Neural progenitor cell (in vitro differentiated cells): ENCODE data around the gene NUDT1. TPM values are rescaled to one million over a fixed set of nuclear protein-coding genes. Genes with fewer than 3 reads are reported as not detected.
A peak's percentile ranks its signal among the peaks of the same experiment; 100 is the strongest.

Experiments
- DNase-seq: peaks from one replicate; pipeline ENCODE4 v3.0.0-alpha.2; 2016; ENCODE audit warnings: low spot score
- H2AFZ ChIP-seq: fragments of 200-600 bp; sonication (generic); replicated peaks from 2 replicates; pipeline ENCODE4 v1.6.1; 2016; ENCODE audit warnings: antibody characterized with exemption
- H3F3A ChIP-seq: fragments of 200-600 bp; sonication (generic); 2 replicates; pipeline ENCODE4 v1.6.1; 2016; ENCODE audit warnings: antibody characterized with exemption, low read depth
- H3K27ac ChIP-seq: fragments of 200-600 bp; sonication (generic); 2 replicates; pipeline ENCODE4 v1.5.1; 2016; ENCODE audit warnings: mild to moderate bottlenecking
- H3K27me3 ChIP-seq: fragments of 200-600 bp; sonication (generic); 2 replicates; pipeline ENCODE4 v1.6.1; 2016; ENCODE audit warnings: mild to moderate bottlenecking, moderate library complexity
- H3K36me3 ChIP-seq: fragments of 200-600 bp; sonication (generic); 2 replicates; pipeline ENCODE4 v1.5.1; 2016
- H3K4me1 ChIP-seq: fragments of 200-600 bp; sonication (generic); 2 replicates; pipeline ENCODE4 v1.6.1; 2016; ENCODE audit warnings: mixed run types
- H3K4me2 ChIP-seq: fragments of 200-600 bp; sonication (generic); 2 replicates; pipeline ENCODE4 v1.6.1; 2016
- H3K4me3 ChIP-seq: fragments of 200-600 bp; sonication (generic); 2 replicates; pipeline ENCODE4 v1.5.1; 2016
- H3K79me2 ChIP-seq: fragments of 200-600 bp; sonication (generic); 2 replicates; pipeline ENCODE4 v1.6.1; 2016; ENCODE audit warnings: low read depth
- H3K9ac ChIP-seq: fragments of 200-600 bp; sonication (generic); 2 replicates; pipeline ENCODE4 v1.6.1; 2016
- H3K9me3 ChIP-seq: fragments of 200-600 bp; sonication (generic); 2 replicates; pipeline ENCODE4 v1.5.1; 2016; ENCODE audit warnings: low read depth
- H4K20me1 ChIP-seq: fragments of 200-600 bp; sonication (generic); 2 replicates; pipeline ENCODE4 v1.6.1; 2016; ENCODE audit warnings: low read depth
- H3K27ac Mint-ChIP-seq: 3 replicates; pipeline ENCODE4 v1.8.0; 2021; ENCODE audit warnings: mixed read lengths
- H3K27me3 Mint-ChIP-seq: 2 replicates; pipeline ENCODE4 v1.8.0; 2022; ENCODE audit warnings: low read depth, mild to moderate bottlenecking, inconsistent platforms, moderate library complexity, mixed read lengths; ENCODE audit not compliant: insufficient read depth
- H3K36me3 Mint-ChIP-seq: 3 replicates; pipeline ENCODE4 v1.8.0; 2021; ENCODE audit warnings: mixed read lengths
- H3K4me1 Mint-ChIP-seq: 3 replicates; pipeline ENCODE4 v1.8.0; 2021; ENCODE audit warnings: mixed read lengths
- H3K4me3 Mint-ChIP-seq: 3 replicates; pipeline ENCODE4 v1.8.0; 2021; ENCODE audit warnings: mild to moderate bottlenecking, moderate library complexity, mixed read lengths
- H3K9me3 Mint-ChIP-seq: 3 replicates; pipeline ENCODE4 v1.8.0; 2020; ENCODE audit warnings: mixed read lengths
- CTCF ChIP-seq: fragments of 200-600 bp; sonication (generic); IDR thresholded peaks from 2 replicates; pipeline ENCODE4 v1.5.1; 2017; ENCODE audit warnings: antibody characterized with exemption, mild to moderate bottlenecking
- EZH2 ChIP-seq: fragments of 200-600 bp; sonication (generic); IDR thresholded peaks from 2 replicates; pipeline ENCODE4 v1.6.1; 2017; ENCODE audit warnings: antibody characterized with exemption, mild to moderate bottlenecking, moderate library complexity
- EZH2phosphoT487 ChIP-seq: fragments of 200-600 bp; sonication (generic); IDR thresholded peaks from 2 replicates; pipeline ENCODE4 v1.6.1; 2017; ENCODE audit warnings: antibody characterized with exemption
- total RNA-seq: library from RNA; depleted of rRNA; stranded (reverse); fragments of >200 nt; gene quantifications from 2 replicates; pipeline ENCODE4 v1.2.3, GENCODE V29; 2015; ENCODE audit warnings: low replicate concordance

The NUDT1 gene
- total RNA-seq, 1 donor from 2014 or later, result 29.6 TPM

- Mint-ChIP-seq H3K27ac (no peak overlapping the region), H3K9me3 (peaks cover 7% of the 10 kb centered on the region)
Measured at GRCh38 chr7:2198206-2198605, 43.8 kb upstream of the NUDT1 start.

GRCh38 chr7:2198760-2199159 is 43.3 kb upstream of the NUDT1 start:
- Histone ChIP-seq H3K4me3 (no peak overlapping the region), H3F3A (no peaks in the 10 kb centered on the region), H3K27me3 (no peaks in the 10 kb centered on the region), H3K9me3 (no peaks in the 10 kb centered on the region), H4K20me1 (peaks cover 8% of the 10 kb centered on the region), H3K79me2 (peaks cover 8% of the 10 kb centered on the region), H3K4me1 (no peaks in the 10 kb centered on the region), H2AFZ (no peak overlapping the region), H3K9ac (no peak overlapping the region), H3K4me2 (no peak overlapping the region), H3K36me3 (no peaks in the 10 kb centered on the region), H3K27ac (no peak overlapping the region)
- Mint-ChIP-seq H3K27ac (no peak overlapping the region), H3K9me3 (peaks cover 7% of the 10 kb centered on the region), H3K4me1 (peaks cover 18% of the 10 kb centered on the region), H3K4me3 (no peak overlapping the region), H3K36me3 (peaks cover 28% of the 10 kb centered on the region), H3K27me3 (no peaks in the 10 kb centered on the region)
- DNase-seq, result no peak
- TF ChIP-seq EZH2 (no peak), EZH2phosphoT487 (no peak), CTCF (no peak)

More at GRCh38 chr7:2198206-2198605, 43.8 kb upstream of the NUDT1 start:
- H3K9ac ChIP-seq, result no peak overlapping the region
- Mint-ChIP-seq H3K27me3 (no peaks in the 10 kb centered on the region), H3K4me1 (peaks cover 12% of the 10 kb centered on the region), H3K4me3 (no peak overlapping the region), H3K36me3 (peaks cover 27% of the 10 kb centered on the region)
- peaks cover 3% of the 10 kb centered on the region for H3K4me1 ChIP-seq
- no peak overlapping the region for H2AFZ ChIP-seq
- H4K20me1 ChIP-seq, result peaks cover 4% of the 10 kb centered on the region
- H3K27ac ChIP-seq, result no peak overlapping the region
- no peak overlapping the region for H3K4me3 ChIP-seq
- H3K36me3 ChIP-seq, result no peaks in the 10 kb centered on the region
- no peaks in the 10 kb centered on the region for H3K27me3 ChIP-seq
- no peaks in the 10 kb centered on the region for H3K9me3 ChIP-seq
- H3K4me2 ChIP-seq, result no peak overlapping the region
- no peaks in the 10 kb centered on the region for H3F3A ChIP-seq
- H3K79me2 ChIP-seq, result peaks cover 8% of the 10 kb centered on the region
- DNase-seq, result no peak
- no peak for TF ChIP-seq EZH2phosphoT487

- Histone ChIP-seq H3K9me3 (no peaks in the 10 kb centered on the region), H3F3A (no peaks in the 10 kb centered on the region), H2AFZ (no peak overlapping the region), H3K36me3 (no peaks in the 10 kb centered on the region), H3K27ac (no peak overlapping the region), H3K27me3 (no peaks in the 10 kb centered on the region), H3K4me1 (no peaks in the 10 kb centered on the region), H4K20me1 (peaks cover 15% of the 10 kb centered on the region), H3K4me2 (no peak overlapping the region), H3K9ac (no peak overlapping the region), H3K4me3 (no peak overlapping the region), H3K79me2 (peaks cover 8% of the 10 kb centered on the region)
- Mint-ChIP-seq H3K27me3 (no peaks in the 10 kb centered on the region), H3K27ac (no peak overlapping the region), H3K36me3 (peaks cover 26% of the 10 kb centered on the region), H3K4me3 (no peak overlapping the region), H3K9me3 (peaks cover 7% of the 10 kb centered on the region), H3K4me1 (peaks cover 25% of the 10 kb centered on the region)
- TF ChIP-seq CTCF (no peak), EZH2 (no peak), EZH2phosphoT487 (no peak)
- DNase-seq, result no peak
Measured at GRCh38 chr7:2199528-2199927, 42.5 kb upstream of the NUDT1 start.

GRCh38 chr7:2199956-2200583 is 42.0 kb upstream of the NUDT1 start:
- H4K20me1 ChIP-seq, result peaks cover 15% of the 10 kb centered on the region
- H3K27ac ChIP-seq, result no peak overlapping the region
- H3K79me2 ChIP-seq, result peaks cover 3% of the 10 kb centered on the region
- Mint-ChIP-seq H3K27me3 (no peaks in the 10 kb centered on the region), H3K4me3 (no peak overlapping the region), H3K36me3 (peaks cover 26% of the 10 kb centered on the region), H3K4me1 (peaks cover 26% of the 10 kb centered on the region), H3K27ac (peak overlapping the region; percentile 50), H3K9me3 (peaks cover 7% of the 10 kb centered on the region)
- no peak for TF ChIP-seq CTCF
- no peaks in the 10 kb centered on the region for H3K4me1 ChIP-seq
- no peak overlapping the region for H3K4me3 ChIP-seq
- no peak overlapping the region for H2AFZ ChIP-seq
- no peaks in the 10 kb centered on the region for H3K36me3 ChIP-seq
- no peaks in the 10 kb centered on the region for H3K27me3 ChIP-seq
- no peak overlapping the region for H3K9ac ChIP-seq
- no peak overlapping the region for H3K4me2 ChIP-seq
- H3K9me3 ChIP-seq, result no peaks in the 10 kb centered on the region
- no peak for DNase-seq
- no peaks in the 10 kb centered on the region for H3F3A ChIP-seq
